Measurements from ENCODE around the gene ARIH1. TPM values are rescaled to one million over a fixed set of nuclear protein-coding genes. Genes with fewer than 3 reads are reported as not detected.

ARIH1 gene
- total and polyA plus RNA-seq, 2 of the 8 experiments (the other 6 are each of a cell fraction or from before 2014, with no cell fraction given), result 32.7 to 179 TPM

DNA sequence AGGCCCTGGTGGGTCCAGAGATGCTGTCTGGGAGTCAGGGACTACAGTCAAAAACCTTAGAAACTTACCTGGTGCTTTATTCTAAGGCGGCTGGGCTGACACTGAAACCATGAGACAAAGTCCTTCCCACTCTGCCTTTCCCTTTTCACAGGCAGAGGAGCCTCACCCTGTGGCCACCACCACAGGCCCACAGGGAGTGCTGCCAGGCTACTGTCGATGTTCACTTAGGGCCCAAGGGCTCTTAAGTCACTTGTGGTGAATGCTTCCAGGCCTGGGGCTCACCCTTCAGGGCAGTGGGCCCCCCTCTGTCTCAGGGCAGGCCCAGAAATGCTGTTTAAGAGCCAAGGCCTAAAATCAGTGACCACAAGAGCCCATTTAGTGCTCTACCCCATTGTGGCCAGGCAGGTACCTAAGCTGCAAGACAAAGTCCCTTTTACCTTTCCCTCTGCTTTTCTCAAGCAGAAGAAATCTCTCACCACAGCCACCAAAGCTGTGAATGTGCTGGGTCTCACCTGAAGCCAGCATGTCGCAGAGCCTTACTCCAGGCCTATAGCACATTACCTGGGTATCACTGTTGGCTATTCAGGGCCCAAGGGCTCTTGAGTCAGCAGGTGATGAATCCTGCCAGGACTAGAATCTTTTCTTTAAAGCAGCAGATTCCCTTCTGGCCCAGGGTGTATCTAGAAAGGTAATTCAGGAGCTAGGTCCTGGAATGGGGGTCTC lies 140.8 kb downstream of the ARIH1 start (continued):
- TF ChIP-seq TAF1 (IDR thresholded peaks at IDR 0.05; ENCODE audit: low read depth, low read length), result no peak
- TF ChIP-seq BCL11A (IDR thresholded peaks at IDR 0.05; ENCODE audit: low read depth in 2 of 2, low read length in 2 of 2), result no peak
- no peak for TF ChIP-seq CHD1 (IDR thresholded peaks at IDR 0.05; ENCODE audit: low read depth, low read length)
- no peak for TF ChIP-seq POLR2AphosphoS5 (IDR thresholded peaks at IDR 0.05; ENCODE audit: low read depth, low read length)
- TF ChIP-seq, protein P1, sequence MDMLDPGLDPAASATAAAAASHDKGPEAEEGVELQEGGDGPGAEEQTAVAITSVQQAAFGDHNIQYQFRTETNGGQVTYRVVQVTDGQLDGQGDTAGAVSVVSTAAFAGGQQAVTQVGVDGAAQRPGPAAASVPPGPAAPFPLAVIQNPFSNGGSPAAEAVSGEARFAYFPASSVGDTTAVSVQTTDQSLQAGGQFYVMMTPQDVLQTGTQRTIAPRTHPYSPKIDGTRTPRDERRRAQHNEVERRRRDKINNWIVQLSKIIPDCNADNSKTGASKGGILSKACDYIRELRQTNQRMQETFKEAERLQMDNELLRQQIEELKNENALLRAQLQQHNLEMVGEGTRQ (IDR thresholded peaks at IDR 0.05; ENCODE audit: low read length), result no peak
- TF ChIP-seq GABPA (IDR thresholded peaks at IDR 0.05; ENCODE audit: borderline replicate concordance, insufficient read depth, low read length), result no peak
